SK-N-MC (cell line): ENCODE results near the gene CCDC68.

Source experiments
- EZH2 ChIP-seq: fragments of 200-600 bp; sonication (generic); IDR thresholded peaks from one replicate; pipeline ENCODE4 v1.6.1; 2017; ENCODE audit warnings: antibody characterized with exemption
- FOXP2 ChIP-seq: optimal IDR thresholded peaks from 2 replicates; pipeline ENCODE3; 2011; ENCODE audit warnings: mild to moderate bottlenecking, moderate library complexity; ENCODE audit not compliant: insufficient read depth; ENCODE audit errors: extremely low read length, control extremely low read depth
- POLR2AphosphoS5 ChIP-seq: IDR thresholded peaks from 2 replicates; pipeline ENCODE4 v1.6.1; 2012; ENCODE audit warnings: mild to moderate bottlenecking, low read depth, low read length, borderline replicate concordance

- no peak for TF ChIP-seq EZH2
- no peak for TF ChIP-seq POLR2AphosphoS5
- no peak for TF ChIP-seq FOXP2
Observed at GRCh38 chr18:54877076-54877475, 82.2 kb downstream of the CCDC68 start.
